VCaP (cell line): ENCODE results near the gene BNIP3.
A peak's percentile ranks its signal among the peaks of the same experiment; 100 is the strongest.

Experiments
- H3K27ac ChIP-seq: fragments of 450-650 bp; 2 replicates; pipeline ENCODE4 v1.5.1; 2017
- TF ChIP-seq, protein P1 (sequence below): fragments of 450-650 bp; conservative IDR thresholded peaks from 2 replicates; pipeline ENCODE4 v1.5.1; 2017; ENCODE audit warnings: mild to moderate bottlenecking, moderate library complexity

The BNIP3 gene

DNA sequence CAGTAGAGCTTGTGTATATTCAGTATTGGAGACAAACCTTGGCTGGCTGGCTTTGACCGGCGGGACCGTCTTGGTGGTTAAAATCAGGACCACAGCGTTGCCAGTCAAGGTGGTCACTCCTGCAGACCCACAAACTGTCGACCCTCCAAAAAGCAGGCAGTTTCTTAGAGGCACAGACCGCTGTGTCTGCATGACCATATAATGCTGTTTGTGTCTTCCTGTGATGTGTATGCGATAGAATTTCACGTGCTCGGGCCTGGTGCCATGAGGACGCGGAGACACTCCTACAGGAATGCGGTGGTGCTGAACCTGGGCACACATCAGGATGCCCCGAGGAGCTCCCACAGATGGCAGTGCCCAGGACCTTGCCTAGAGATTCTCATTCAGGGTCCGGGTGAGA is 34.8 kb downstream of the BNIP3 start:
- TF ChIP-seq, protein P1, sequence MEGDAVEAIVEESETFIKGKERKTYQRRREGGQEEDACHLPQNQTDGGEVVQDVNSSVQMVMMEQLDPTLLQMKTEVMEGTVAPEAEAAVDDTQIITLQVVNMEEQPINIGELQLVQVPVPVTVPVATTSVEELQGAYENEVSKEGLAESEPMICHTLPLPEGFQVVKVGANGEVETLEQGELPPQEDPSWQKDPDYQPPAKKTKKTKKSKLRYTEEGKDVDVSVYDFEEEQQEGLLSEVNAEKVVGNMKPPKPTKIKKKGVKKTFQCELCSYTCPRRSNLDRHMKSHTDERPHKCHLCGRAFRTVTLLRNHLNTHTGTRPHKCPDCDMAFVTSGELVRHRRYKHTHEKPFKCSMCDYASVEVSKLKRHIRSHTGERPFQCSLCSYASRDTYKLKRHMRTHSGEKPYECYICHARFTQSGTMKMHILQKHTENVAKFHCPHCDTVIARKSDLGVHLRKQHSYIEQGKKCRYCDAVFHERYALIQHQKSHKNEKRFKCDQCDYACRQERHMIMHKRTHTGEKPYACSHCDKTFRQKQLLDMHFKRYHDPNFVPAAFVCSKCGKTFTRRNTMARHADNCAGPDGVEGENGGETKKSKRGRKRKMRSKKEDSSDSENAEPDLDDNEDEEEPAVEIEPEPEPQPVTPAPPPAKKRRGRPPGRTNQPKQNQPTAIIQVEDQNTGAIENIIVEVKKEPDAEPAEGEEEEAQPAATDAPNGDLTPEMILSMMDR, result no peak
- H3K27ac ChIP-seq, result peak overlapping the region; percentile 51

DNA sequence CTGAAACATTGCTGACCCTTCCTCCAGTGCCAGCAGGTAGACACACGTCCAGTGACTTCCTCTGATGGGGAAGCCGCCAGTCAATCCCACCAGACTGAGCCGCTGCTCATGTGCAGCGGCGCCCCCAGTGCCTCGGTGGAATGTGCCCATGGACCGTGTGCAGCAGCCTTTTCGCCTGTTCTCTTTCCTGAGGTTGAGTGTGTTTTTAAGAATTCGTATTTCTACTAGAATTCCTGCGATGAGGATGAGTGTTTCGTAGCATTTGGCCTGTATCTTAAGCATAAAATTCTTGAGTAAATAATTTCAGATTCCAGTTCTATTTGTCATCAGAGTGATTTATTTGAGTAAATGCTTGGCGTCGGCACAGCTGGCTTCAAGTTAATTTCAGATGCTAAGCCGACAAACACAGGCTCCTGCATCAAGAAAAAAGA is 35.4 kb downstream of the BNIP3 start:
- H3K27ac ChIP-seq, result peak overlapping the region; percentile 51
- TF ChIP-seq, protein P1, result no peak

DNA sequence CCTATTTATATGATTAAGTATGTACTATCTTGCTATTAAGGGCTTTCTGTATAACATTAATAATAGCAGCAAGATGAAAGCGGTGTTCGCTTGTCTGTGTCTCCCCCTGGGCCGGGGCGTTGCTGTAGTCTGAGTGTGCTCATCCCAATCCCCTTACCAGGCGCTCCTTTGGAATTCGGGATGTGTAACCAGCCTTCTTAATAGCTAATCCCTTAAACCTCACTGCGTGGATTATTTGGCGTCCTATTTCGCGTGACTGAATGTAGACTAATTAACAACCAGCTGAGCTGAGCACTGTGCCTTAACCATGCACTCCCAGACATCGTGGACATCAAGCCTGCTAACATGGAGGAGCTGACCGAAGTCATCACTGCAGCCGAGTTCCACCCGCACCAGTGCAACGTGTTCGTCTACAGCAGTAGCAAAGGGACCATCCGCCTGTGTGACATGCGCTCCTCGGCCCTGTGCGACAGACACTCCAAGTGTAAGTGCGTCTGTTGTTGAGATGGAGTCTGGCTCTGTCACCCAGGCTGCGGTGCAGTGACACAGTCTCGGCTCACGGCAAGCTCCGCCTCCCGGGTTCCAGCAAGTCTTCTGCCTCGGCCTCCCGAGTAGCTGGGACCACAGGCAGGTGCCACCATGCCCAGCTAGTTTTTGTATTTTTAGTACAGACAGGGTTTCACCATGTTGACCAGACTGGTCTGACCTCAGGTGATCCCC is 36.6 kb downstream of the BNIP3 start:
- peak overlapping the region; percentile 51; the same call in 1 of the 2 replicates for H3K27ac ChIP-seq
- TF ChIP-seq, protein P1, result no peak

DNA sequence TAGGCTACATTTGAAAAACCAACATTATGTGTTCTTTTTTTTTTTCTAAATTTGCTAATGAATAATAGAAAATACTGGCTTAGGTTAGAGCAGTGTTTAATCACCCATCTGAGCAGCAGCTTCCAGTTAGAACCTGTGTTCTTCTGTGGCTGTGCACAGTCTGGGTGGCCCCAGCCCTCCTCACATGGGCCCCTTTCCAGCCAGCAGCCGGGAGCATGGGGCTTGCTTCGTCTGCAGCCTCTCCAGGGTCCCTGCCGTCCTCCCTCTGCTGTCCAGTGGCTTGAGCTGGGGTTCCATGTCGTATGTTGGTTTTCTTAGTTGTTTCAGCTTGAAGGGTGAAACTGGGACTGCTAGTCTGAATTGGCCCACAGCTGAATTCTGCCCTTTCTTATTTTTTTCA is 37.3 kb downstream of the BNIP3 start:
- no peak overlapping the region for H3K27ac ChIP-seq
- TF ChIP-seq, protein P1, result no peak

DNA sequence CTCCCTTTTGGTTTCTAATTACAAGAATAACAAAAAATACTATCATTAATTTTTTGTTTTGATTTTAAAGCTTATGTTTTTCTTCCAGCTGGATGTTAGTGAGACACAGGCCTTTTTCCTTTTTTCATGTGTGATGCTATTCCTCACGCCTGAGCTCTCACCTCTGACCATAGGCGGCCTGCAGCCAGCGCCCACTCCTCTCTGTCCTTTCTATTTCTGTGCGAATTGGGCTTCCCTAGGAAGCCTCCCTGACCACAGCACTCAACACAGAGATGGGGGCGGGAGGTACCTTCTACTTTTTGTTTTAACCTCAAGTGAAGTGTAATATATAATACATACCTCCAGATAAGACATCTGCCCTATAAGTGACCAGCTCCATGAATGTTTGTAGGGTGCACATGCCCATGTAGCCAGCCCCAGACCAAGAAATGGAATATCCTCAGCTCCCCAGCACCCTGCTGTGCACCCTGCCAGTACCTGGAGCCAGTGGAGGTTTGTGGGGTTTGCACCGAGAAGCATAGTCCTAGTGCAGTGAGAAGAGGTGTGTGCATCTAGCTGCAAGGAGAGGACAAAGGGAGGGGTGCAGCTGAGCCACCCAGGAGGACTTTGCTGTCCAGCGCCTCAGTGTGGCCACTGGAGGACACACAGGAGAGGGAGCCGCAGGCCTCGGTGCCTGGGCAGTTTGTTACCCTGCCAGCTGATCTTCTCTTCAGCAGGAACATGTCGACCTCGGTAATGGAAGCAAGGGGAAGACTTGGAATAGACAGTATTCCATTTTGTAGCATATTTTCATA is 38.5 kb downstream of the BNIP3 start:
- TF ChIP-seq, protein P1, result peak; percentile 57

DNA sequence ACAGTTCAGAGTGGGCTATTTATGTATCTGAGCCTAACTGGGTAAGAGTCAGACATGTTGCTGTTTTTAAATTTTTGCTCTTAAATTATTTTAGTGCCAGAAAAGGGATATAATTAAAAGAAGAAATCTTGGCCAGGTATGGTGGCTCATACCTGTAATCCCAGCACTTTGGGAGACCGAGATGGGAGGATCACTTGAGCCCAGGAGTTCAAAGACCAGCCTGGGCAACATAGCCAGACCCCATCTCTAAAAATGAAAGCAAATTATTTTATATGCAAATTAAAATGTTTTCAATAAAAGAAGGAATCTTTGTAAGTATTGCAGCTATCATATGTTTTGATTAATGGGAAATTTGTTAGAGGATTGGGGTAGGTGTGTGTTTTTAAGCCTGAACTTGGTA is 39.3 kb downstream of the BNIP3 start:
- TF ChIP-seq, protein P1, result no peak
- no peak overlapping the region for H3K27ac ChIP-seq

More for the DNA sequence above, 38.5 kb downstream of the BNIP3 start:
- no peak overlapping the region for H3K27ac ChIP-seq

DNA sequence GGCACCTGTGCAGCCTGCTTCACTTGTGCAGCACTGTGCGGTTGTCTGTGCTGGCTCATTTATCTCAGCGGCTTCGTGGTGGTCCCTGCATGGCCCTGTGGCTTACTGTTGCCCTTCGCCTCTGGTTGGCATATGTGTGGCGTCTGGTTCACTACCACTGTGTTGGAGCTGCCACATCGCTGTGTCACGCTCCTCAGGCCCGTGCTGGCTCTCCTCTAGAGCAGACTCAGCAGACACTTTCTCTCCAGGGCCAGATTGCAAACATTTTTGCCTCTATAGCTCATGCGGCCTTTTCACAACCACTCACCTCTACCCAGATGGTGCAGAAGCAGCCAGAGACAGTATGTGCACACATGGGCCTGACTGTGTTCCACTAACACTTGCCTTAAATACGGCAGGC is 43.0 kb downstream of the BNIP3 start:
- TF ChIP-seq, protein P1, result no peak
- H3K27ac ChIP-seq, result no peak overlapping the region
